ENCODE data around the gene URB1.
"Not testable (repeated sequence)": the region's sequence is repeated elsewhere in the genome, so short reads cannot be mapped to it uniquely, and the experiment has no call there.

URB1 gene, protein sequence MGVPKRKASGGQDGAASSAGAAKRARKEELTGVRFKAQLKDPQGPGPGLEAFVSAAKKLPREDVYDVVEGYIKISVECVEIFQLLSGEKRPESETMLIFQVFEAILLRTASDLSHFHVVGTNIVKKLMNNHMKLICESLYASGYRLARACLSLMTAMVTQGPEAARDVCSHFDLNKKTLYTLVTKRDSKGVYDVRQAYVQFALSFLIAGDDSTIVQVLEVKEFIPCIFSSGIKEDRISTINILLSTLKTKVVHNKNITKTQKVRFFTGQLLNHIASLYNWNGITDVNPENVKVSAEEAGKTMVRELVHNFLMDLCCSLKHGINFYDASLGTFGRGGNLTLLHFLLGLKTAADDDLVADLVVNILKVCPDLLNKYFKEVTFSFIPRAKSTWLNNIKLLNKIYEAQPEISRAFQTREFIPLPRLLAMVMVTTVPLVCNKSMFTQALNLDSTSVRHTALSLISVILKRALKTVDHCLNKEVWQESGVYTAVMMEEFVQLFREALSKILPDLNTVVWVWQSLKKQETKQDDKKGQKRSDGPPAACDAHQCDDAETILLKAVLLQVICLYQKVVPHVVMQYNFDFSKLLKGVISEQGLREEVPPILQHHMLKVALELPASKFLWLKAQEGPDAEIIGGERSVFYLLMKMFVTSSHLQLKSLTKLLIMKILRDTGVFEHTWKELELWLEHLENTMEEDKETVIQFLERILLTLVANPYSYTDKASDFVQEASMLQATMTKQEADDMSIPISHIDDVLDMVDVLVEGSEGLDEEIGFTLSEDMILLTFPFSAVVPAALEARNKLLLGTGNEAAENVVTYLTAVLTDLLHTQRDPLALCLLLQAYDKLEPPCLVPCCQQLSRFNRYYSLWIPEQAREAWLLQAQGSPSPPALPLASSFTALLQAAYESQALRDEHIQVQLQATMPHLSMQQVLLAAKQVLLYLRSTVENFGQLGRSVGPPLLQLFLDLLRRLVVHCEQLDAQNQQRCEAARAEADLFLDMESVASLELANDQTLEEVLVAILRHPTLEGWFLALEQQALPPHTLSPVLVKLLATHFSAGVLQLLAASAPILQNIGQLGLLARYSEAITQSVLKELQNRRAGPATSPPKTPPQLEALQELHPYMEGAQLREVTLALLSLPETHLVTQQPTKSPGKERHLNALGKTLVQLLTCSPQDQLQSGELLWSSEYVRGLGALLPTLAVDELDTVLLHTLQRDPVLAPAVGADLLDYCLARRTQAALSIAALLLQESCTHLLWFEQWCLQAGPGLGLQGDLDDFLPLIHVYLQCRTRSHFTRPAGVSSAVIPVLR (N-terminal part only)

DNA sequence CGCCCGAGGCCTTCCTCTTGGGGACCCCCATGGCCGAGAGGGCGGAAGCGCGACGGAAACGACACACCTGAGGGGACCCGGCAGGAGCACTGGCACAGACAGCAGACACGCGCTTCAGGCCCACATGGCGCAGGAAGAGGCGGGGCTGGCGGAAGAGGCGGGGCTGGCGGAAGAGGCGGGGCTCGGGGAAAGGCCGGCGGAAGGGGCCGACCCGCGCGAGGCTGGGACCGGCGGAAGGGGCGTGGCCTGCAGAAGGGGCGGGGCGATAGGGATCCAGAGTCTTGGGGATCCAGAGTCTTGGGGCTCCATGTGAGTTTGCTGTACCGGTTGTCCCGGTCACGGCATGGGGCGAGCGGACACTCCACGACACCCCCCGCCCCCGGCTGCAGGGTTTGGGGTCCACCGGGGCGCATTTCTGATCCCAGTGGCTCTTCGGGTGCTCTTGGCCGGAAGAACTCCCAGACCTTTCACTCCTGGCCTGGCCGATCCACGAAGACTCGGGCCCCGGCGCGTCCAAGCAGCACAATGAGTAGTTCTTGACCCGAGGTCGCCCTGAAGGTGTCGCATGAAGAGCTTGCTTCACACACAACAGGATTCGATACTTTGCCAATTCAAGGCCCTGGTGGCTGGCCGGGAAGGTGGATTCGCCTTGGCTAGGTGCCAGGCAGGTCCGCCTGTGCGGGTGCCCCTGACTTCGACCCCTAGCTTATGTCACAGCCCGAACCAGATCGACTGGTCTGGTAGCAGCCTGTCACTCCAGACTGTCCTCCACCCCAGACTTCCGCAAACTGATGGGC lies at the start of gene URB1:
TSS of gene URB1 (minus strand) at position 133 of the 797 bp plus-strand sequence. CDS start at position 31, 102 bp downstream.
- DNase-seq (ENCODE audit: low read depth) = peak; percentile 65

DNA sequence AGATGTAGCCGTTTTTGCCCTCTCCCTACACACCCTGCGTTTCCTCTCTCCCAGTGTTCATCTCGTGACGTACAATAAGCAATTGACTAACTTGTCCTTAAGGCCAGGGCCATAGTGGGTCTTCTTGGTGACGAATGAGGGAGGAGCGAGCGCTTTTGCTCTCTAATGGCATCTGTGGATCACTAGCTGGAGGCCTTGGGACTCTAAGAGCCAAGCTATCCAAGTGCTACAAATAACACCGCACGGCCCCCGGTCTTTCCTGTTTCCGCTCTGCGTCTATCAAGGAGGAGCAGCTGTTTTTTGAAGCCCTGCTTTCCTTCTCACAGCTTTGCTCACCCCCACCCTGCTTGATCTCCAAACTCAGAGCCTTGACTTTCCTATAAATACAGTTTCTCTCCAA lies 44.9 kb upstream of the URB1 start:
- no peak for DNase-seq (ENCODE audit: low read depth)

DNA sequence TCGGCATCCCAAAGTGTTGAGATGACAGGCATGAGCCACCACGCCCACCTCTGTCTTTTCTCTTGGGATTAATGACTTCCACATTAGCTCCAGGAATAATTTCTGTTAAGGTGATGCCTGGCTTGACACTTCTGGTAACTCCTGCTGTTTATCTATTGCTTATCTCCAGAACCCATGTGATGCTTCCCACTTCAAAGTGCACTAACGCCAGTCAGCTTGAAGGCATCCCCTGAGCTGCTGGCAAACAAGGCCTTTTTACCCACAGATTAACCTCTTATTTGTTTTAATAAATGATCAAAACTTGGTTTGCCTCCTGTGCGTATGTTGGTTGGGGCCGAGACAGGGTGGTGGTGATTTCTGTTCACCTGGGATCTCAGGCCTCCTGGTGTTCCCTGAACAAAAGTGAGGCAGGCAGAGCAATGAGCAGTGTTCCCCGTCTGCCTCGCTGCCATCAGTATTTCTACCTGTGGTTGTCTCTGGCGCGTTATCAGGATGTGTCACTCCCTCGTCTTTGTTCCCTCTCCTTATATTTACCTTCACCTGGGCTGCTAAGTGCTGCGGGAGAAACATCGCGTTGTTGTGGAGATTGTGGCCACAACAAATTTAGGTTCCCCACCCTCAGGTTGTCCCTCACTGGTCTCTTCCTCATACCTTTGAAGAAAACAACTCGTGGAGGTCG lies 40.3 kb upstream of the URB1 start:
- DNase-seq (ENCODE audit: low read depth) = not testable (repeated sequence)

DNA sequence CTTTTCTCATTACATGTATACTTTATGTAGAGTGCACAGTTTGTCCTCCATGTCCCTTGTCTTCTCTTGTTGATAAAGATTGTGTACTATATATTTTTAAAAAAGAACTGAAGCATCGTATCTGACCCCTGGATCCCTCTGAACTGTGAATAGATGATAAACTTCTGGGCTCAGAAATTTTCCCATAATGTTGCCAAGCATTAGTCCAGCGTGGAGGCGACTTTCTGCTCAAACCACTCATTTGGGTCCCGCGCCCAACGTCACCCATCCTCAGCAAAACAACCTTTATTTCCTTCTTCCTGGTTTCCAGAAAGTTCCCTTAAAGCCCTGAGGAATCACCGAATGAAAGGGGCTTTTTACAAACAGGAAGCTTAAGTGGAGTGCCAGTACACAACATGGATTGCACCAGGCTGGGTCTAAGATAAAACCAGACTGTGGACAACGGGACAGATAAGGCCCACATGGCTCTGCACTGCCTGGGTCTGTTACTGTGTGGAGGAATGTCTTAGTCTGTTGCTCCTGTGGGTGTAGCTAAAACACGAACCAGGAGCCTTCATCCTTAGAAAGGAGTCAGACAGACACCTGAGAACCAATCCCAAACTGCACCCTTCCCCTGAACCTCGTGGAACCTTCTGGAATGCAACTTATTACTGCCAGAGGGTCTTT lies 35.3 kb upstream of the URB1 start:
- no peak for DNase-seq (ENCODE audit: low read depth)

DNA sequence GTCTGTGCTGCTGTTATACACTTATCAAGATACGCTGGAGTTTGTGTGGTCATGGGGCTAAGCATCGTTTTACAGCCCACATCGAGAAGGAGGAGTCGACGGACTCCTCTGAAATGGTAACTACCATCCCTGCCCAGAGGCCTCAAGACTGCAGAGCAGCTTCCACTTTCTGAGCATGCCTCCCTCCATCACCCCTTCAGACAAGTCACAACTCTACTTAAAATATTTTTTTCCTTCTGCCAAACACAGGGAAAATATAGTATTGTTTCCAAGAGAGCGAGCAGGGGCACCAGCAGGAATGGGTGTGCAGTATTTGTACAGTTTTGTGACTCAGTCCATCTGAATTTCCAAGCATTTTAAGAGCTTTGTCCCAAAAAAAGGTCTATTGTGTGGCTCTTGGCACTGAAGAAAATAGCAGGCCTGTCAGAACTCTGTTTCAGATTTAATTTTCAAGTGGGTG lies 33.8 kb upstream of the URB1 start:
- no peak for DNase-seq (ENCODE audit: low read depth)

DNA sequence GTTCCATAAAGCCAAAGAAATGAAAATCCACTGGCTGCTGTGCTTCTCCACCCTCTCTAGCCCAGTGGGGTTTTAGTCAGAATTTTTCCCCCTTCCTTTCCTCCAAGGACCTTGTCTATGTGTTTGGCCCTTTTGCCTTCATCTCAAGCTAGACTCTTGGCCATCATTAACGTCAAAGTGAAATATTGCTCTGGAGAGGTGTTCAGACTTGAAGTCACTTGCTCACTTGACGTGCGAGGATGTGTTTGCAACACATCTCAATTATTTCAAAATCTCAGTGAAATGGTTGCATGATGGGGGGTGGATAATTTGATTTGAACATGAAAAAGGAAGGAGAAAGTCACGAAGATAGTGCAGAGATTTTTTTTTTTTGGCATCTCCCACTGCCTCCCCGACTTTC lies 33.3 kb upstream of the URB1 start:
- DNase-seq (ENCODE audit: low read depth) = no peak

DNA sequence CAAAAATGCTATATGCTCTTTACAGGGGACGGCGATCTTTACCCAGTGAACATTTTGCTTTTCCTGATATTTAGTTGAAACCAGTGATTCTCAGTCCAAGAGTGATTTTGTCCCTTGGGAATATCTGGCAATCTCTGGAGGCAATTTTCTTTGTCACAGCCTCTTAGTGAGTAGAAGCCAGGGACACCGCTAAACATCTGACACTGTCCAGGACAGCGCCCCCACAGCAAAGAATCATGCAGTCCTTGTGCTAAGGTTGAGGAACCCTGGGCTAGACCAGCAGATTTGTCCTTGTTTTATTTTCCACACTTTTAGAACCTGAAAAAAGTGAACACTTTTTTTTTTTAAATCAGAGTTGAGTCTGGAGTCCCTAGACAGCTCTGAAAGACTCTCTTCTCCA lies 32.8 kb upstream of the URB1 start:
- no peak for DNase-seq (ENCODE audit: low read depth)

DNA sequence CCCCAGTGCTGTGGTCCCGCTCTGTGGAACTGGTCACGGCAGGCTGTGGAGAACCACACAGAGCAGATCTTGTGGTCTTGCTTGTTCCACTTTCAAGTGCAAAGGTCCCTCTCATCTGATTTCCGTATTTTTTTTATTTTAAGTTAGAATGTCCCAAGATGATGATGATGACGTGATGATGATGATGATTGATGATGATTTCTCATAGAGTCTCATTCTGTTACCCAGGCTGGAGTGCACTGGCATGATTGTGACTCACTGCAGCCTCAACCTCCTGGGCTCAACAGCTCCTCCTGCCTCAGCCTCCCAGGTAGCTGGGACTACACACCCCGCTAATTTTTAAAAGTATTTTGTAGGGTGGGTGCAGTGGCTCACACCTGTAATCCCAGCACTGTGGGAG lies 31.9 kb upstream of the URB1 start:
- no peak for DNase-seq (ENCODE audit: low read depth)

DNA sequence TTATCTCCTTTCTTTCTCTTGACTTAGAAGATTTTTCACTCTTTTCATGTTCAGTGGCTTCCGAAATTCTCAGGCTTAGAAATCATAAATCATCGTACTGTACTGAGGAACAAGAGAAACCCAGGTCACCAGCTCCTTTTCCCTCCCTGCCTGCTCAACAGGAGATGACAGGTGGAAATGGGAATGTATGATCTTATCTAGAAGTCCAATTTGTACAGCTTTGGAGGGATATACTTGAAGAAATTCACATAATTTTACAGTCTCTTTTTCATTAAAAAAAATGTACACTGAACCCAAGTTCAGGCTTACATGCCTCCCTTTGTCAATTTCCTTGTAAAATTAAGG lies 31.4 kb upstream of the URB1 start:
- no peak for DNase-seq (ENCODE audit: low read depth)

DNA sequence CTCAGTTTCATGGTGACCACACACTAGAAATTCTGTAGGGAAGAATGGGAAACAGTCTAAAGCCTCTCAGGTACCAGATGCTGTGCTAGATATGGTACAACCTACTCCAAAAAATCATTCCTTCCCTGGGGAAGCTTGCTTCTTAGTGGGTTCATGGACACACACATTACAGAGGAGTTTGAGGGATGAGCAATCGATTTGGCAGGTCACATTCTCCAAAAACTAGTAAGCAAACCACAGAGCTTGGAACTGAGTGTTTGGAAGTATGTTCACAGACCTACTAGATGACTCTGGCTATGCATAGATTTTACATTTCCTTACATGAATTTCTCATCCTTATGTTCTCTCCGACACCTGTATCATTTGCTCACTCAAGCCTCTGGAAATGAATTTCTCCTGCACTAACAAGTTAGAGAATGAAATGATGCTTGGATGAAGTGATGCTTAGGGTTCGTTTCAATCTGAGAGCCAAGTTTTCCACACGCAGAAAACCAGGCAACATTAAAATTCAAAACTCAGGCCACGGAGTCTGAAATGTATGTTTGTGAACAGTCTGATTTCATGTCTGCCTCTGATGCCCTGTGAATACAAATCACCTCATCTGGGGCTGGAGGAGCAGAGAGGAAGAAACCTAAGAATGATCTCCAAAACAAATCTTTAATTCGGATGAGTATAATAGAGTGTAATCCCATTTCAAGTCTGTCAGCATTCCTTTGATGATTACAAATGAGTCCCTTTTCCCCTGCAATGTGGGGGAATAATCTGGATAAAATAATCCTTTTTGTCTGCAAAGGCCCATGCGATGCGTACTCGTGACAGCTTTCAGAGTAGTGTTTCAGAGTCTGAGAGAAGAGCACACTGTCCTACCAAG lies 30.7 kb upstream of the URB1 start:
- DNase-seq (ENCODE audit: low read depth) = no peak

DNA sequence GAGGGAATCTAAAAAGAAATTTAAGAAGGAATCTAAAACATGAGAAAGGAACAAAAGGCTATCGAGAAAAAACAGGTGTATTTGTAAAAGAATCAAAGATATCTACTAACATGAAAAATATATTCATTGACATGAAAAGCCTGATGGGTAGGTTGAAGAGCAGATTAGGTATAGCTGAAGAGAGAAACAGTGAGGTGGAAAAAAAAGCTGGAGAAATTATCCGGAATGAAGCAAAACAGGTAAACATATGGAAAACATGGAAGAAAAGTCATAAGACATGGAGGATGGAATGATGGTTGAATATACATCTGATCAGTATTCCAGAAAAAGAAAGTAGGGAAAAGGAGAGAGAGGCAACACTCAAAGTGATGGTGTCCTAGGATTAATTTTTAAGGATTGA lies 29.3 kb upstream of the URB1 start:
- no peak for DNase-seq (ENCODE audit: low read depth)

DNA sequence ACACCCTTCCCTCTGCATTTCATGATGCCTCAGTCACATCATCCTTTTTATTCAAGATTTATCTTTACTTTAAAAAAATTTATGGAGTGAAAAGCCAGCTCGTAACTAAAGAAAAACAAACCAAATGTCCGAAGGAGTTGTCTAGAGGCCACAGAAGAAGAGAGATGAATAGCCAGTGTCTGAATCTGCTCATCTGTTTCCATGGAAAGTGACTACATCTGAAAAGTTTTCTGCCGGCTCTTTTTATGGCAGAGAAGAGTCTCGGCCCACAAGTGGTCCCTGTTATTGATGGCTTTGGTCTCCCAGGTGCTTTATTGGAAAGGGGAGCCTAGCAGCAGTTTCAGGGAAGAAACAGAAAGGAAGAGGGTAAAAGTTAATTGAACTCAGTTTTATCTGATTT lies 25.3 kb upstream of the URB1 start:
- no peak for DNase-seq (ENCODE audit: low read depth)

DNA sequence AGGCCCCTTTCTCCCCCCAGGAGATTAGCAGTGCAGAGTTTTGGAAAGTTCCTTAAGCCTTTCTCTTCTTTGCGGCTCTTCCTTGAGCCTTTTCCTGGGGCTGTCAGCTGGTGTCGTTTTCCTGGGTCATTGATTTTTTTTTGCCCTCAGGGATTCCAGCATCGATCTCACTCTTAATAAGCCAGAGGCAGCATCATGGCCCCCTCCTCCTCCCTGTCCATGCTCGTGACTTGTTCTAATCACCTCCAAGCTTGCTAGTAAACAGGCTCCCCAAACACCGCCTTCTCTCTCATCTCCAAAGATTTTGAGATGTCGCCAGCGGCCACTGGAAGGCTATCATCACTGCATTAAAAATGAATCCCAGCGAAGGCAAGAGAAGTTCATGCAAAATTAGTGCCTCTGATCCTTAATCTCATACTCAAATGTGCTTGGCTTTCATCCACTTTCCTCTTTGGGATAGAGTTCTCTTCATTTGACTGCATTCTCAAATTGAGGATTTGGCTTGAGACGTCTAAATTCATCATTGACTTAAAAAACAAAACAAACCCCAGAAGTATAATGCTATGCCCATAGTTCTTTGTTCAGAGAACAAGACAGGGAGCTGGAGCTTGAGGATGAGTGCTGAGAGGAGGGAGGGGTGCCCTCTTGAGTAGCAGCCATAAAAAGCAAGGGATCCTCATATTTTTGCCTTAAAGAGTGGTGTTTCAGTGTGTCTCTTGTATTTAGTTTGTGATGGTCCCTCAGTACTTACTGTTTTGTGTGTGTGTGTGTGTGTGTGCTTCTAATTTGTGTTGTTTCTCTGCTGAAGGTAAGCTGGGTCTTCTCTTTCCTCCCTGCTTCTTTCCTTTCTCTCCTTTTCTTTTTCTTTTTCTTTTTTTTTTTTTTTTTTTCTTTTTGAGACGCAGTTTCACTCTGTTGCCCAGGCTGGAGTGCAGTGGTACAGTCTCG lies 22.9 kb upstream of the URB1 start:
- DNase-seq (ENCODE audit: low read depth) = no peak

DNA sequence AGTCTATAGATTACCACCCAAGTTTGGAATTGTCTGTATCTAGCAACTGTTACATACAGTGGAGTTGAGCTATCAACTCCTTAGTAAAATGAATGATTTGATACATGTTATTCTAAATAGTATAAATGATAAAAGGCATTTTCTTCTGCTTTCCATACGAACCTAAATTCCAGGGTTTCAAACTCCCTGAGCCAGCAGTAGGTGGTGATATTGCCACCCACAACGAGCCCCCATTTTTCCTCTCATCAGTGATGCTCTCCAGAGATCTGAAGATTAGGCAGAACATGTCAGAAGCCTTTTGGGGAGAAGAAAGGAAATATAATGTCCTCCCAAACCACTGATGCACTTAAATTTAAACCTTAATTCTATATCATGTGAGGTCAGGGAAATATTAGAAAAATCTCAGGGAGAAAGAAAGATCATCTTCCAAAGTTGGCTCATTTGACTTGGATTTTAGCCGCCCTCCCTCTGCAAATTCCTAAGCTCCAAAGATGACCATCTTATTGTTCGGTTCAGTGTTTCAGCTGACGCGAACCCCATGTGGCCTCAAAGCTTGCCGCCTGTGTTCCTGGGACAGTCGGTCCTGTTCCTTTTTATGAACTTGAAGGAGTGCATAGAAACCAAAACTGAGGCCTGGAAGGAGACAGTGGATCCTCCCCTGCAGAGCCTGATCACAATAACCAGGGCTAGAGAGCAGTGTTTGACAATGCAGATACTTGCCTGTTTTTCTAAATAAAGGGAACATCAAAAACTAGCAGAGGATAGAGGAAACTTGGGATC lies 22.0 kb upstream of the URB1 start:
- no peak for DNase-seq (ENCODE audit: low read depth)

DNA sequence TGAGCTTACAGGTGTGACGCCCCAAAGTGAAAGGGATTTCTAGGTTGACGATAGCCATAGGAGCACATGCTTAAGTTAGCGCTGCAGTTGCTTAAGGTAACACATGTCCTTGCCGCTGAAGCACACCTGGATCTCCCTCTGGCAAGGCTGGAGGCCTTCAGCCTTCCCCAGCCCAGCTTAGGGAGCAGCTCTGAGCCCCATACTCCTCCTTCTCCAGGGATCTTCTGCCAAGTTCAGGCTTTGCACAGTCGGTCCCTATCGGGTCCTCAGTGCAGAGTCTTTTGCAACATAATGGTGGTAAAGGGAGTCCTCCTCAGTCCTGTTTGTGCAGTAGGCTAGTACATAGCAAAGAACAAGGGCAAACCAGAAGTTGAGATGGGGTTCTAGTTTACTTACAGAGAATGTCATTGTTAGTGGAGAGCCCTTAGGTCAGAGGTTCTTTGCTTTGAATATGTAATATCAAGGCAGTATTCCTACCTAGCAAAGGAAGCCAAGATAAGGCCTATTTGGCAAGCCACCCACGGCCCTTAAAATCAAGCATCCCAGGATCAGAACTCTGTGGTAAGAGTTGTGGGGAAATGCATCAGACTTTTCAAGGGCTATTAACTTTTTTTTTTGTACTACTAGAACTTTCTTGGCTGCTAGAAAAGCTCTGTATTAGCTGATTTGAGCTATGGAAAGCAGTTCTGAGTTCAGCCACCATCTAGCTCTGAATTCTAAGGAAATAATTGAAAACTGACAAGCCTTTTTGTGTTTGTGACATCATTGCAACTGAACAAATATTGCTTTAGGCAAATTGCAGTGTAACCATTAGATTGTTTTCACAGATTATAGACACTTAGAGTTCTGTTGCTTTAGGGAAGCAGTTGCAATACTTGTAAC lies 21.1 kb upstream of the URB1 start:
- DNase-seq (ENCODE audit: low read depth) = no peak

DNA sequence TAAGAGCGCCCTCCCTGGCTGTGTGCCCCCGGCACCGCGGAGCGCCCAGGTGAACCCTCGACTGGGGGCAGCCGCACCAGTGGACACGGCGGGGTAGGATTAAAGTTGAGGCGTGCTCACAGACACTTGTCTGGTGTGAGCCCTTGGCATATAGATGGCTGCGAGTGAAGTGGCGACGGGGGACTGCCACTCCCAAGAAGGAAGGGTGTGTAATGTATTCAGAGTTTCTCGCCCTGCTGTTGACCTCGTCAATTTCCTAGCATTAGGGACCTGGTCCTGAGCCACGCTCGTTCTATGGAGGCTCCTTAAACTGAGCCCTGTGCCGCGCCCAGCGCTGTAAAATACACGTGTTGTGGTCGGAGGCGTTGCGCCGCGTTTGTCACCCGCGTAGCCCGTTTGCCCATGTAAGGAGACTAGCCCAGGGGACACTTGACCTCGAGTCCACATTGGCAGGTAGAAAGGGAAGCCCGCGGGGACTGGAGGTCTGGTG lies 20.2 kb upstream of the URB1 start:
- no peak for DNase-seq (ENCODE audit: low read depth)
